ENCODE results near the gene PTCRA.

DNA sequence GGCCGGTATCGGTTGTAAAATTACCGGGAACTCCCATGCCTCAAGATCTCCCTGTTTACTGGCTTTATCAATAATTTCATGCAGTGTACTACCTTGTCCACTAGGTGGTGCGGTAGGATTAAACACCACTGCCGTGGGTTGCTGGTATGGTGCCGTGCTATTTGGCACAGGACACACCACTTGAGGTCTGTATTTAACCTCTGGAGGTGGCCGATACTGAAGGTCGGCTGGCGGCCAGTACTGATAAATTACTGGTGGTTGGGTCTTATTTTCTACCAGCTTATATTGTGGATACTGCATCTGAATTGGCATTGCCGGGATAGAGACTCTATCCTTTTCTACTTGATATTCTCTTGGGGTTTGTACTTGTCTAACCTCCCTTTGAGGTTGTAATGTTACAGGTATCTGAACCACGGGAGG, 14.3 kb upstream of the PTCRA start:
- TF ChIP-seq CTCF (IDR thresholded peaks at IDR 0.05) (peak; percentile 82 to 87 (median 87)), POLR2AphosphoS5 (IDR thresholded peaks at IDR 0.05; ENCODE audit: insufficient read depth in 1 of 2, low read depth in 1 of 2) (peak in 1 of 2 donors; percentile 61), POLR2A (IDR thresholded peaks at IDR 0.05) (no peak)
